OCI-LY1 (cell line): ENCODE data around the gene CKAP2L.

Experiments used
- H2AFZ ChIP-seq: fragments of 200-600 bp; sonication (generic), shearing (Covaris generic); 2 replicates; pipeline ENCODE4 v1.6.0; 2014; ENCODE audit warnings: antibody characterized with exemption, mild to moderate bottlenecking, low read length
- H3F3A ChIP-seq: fragments of 200-600 bp; sonication (generic), shearing (Covaris generic); 2 replicates; pipeline ENCODE4 v1.6.0; 2014; ENCODE audit warnings: mild to moderate bottlenecking, antibody characterized with exemption, low read length, moderate library complexity; ENCODE audit not compliant: insufficient read depth
- H3K27ac ChIP-seq: fragments of 200-600 bp; sonication (generic); 2 replicates; pipeline ENCODE4 v1.5.1; 2014; ENCODE audit warnings: low read length, mixed run types, mild to moderate bottlenecking, low read depth; ENCODE audit not compliant: poor library complexity, severe bottlenecking
- H3K27me3 ChIP-seq: fragments of 200-600 bp; sonication (generic); 2 replicates; pipeline ENCODE4 v1.6.0; 2014; ENCODE audit warnings: antibody characterized with exemption, mild to moderate bottlenecking, low read length, moderate library complexity; ENCODE audit not compliant: insufficient read depth
- H3K36me3 ChIP-seq: fragments of 200-600 bp; sonication (generic); 2 replicates; pipeline ENCODE4 v1.6.1; 2014; ENCODE audit warnings: mild to moderate bottlenecking, antibody characterized with exemption, low read length, moderate library complexity, mixed read lengths; ENCODE audit not compliant: insufficient read depth
- H3K4me1 ChIP-seq: fragments of 200-600 bp; sonication (generic); 2 replicates; pipeline ENCODE4 v1.5.1; 2014; ENCODE audit warnings: mild to moderate bottlenecking, low read length, moderate library complexity; ENCODE audit not compliant: insufficient read depth, severe bottlenecking
- H3K4me2 ChIP-seq: fragments of 200-600 bp; sonication (generic), shearing (Covaris generic); 2 replicates; pipeline ENCODE4 v1.6.1; 2014; ENCODE audit warnings: low read length
- H3K4me3 ChIP-seq: fragments of 200-600 bp; sonication (generic); 2 replicates; pipeline ENCODE4 v1.5.1; 2014; ENCODE audit warnings: low read length, low read depth, mild to moderate bottlenecking, mixed read lengths; ENCODE audit not compliant: poor library complexity, severe bottlenecking
- H3K79me2 ChIP-seq: fragments of 200-600 bp; shearing (Covaris generic); 2 replicates; pipeline ENCODE4 v1.6.1; 2016; ENCODE audit warnings: mixed run types, low read length, mixed read lengths; ENCODE audit not compliant: insufficient read depth
- H3K9ac ChIP-seq: fragments of 200-600 bp; sonication (generic), shearing (Covaris generic); 2 replicates; pipeline ENCODE4 v1.6.1; 2014; ENCODE audit warnings: mild to moderate bottlenecking, low read length, mixed read lengths
- H3K9me2 ChIP-seq: fragments of 200-600 bp; sonication (generic), shearing (Covaris generic); 2 replicates; pipeline ENCODE4 v1.6.1; 2014; ENCODE audit warnings: low read depth, mild to moderate bottlenecking, low read length, mixed read lengths
- H3K9me3 ChIP-seq: fragments of 200-600 bp; shearing (Covaris generic); 2 replicates; pipeline ENCODE4 v1.6.1; 2014; ENCODE audit warnings: low read length, mixed read lengths
- H4K20me1 ChIP-seq: fragments of 200-600 bp; sonication (generic), shearing (Covaris generic); 2 replicates; pipeline ENCODE4 v1.6.0; 2016; ENCODE audit warnings: mild to moderate bottlenecking, low read length; ENCODE audit not compliant: insufficient read depth
- CTCF ChIP-seq: fragments of 200-600 bp; sonication (generic), shearing (Covaris generic); IDR thresholded peaks from 2 replicates; pipeline ENCODE4 v1.5.1; 2017; ENCODE audit warnings: mild to moderate bottlenecking, antibody characterized with exemption, low read length, moderate library complexity, mixed read lengths
- EZH2 ChIP-seq: fragments of 200-600 bp; sonication (generic), shearing (Covaris generic); IDR thresholded peaks from 2 replicates; pipeline ENCODE4 v1.8.0; 2017; ENCODE audit warnings: borderline replicate concordance, mixed run types, mild to moderate bottlenecking, antibody characterized with exemption, low read length, moderate library complexity, mixed read lengths

Gene CKAP2L

DNA sequence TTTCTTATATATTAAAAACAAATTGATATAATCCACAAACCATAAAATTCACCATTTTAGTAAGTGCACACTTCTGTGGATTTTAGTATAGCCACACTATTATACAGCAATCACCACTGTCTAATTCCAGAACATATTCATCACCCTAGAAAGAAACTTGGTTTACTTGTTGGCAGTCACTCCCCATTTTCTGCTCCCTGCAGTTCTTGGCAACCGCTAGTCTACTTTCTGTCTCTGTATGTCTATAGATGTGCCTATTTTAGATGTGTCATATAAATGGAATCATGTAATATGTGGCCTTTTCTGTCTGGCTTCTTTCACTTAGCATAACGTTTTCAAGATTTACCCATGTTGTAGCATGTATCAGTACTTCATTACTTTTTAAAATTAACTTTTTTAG, 5.7 kb downstream of the CKAP2L start:
- H3K9ac ChIP-seq = no peak overlapping the region
- no peaks in the 10 kb centered on the region for H3K9me3 ChIP-seq
- no peaks in the 10 kb centered on the region for H3K9me2 ChIP-seq
- H3K4me2 ChIP-seq = no peak overlapping the region
- H3K27me3 ChIP-seq = no peaks in the 10 kb centered on the region
- H3K4me3 ChIP-seq = no peak overlapping the region
- H3K4me1 ChIP-seq = peaks cover 16% of the 10 kb centered on the region
- no peaks in the 10 kb centered on the region for H3F3A ChIP-seq
- H4K20me1 ChIP-seq = no peaks in the 10 kb centered on the region
- no peak overlapping the region for H3K27ac ChIP-seq
- peaks cover 19% of the 10 kb centered on the region for H3K79me2 ChIP-seq
- H2AFZ ChIP-seq = no peak overlapping the region
- H3K36me3 ChIP-seq = peaks cover 87% of the 10 kb centered on the region
- TF ChIP-seq CTCF = no peak
- TF ChIP-seq EZH2 = no peak

DNA sequence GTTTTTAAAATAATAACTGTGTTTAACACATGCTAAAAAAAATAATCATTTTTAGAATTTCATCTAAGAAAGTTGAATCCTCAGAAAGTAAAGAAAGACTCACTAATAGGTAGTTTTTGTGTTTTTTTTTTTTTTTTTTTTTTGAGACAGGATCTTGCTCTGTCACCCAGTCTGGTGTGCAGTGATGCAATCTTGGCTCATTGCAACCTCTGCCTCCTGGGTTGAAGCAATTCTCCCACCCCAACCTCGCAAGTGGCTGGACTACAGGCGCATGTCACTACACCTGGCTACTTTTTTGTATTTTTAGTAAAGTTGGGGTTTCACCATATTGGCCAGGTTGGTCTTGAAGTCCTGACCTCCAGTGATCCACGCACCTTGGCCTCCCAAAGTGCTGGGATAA, 7.1 kb downstream of the CKAP2L start:
- Histone ChIP-seq H2AFZ (no peak overlapping the region), H3K27me3 (no peaks in the 10 kb centered on the region), H3K4me1 (peaks cover 2% of the 10 kb centered on the region), H3K4me2 (no peak overlapping the region), H3F3A (no peaks in the 10 kb centered on the region), H3K9ac (no peak overlapping the region), H3K79me2 (peaks cover 5% of the 10 kb centered on the region; the same call in 1 of the 2 replicates), H4K20me1 (no peaks in the 10 kb centered on the region), H3K9me2 (no peaks in the 10 kb centered on the region), H3K36me3 (peaks cover 94% of the 10 kb centered on the region), H3K27ac (no peak overlapping the region), H3K9me3 (no peaks in the 10 kb centered on the region), H3K4me3 (no peak overlapping the region)
- TF ChIP-seq CTCF (no peak), EZH2 (no peak)

DNA sequence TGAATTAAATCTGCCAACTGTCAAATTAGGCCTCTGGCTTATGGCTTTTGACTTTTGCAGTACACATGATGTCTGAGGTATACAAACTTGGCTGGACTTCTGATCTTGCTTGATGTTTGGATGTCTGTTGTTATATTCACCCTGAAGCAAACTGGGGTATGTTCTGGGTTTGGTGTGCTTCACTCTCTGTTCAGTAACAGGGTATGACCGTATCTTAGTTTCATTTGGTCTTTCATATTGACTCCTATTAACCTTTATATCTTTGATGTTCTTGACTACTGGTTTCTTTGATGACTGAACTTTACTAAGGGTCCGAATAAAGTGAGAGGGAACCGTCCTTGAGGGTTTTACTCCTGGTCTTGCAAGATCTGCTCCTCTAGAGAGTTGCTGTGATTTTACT, 8.2 kb downstream of the CKAP2L start:
- H3K9me3 ChIP-seq = no peaks in the 10 kb centered on the region
- H3K36me3 ChIP-seq = peaks cover 94% of the 10 kb centered on the region
- H3K9ac ChIP-seq = no peak overlapping the region
- H3K9me2 ChIP-seq = no peaks in the 10 kb centered on the region
- no peaks in the 10 kb centered on the region for H4K20me1 ChIP-seq
- no peak overlapping the region for H2AFZ ChIP-seq
- H3K27me3 ChIP-seq = no peaks in the 10 kb centered on the region
- H3K4me1 ChIP-seq = no peaks in the 10 kb centered on the region
- TF ChIP-seq EZH2 = no peak
- no peak for TF ChIP-seq CTCF
- no peaks in the 10 kb centered on the region for H3F3A ChIP-seq
- H3K27ac ChIP-seq = no peak overlapping the region
- no peaks in the 10 kb centered on the region for H3K79me2 ChIP-seq
- H3K4me3 ChIP-seq = no peak overlapping the region
- H3K4me2 ChIP-seq = no peak overlapping the region
